Measurements from ENCODE around the gene GNAO1.

The GNAO1 gene

DNA sequence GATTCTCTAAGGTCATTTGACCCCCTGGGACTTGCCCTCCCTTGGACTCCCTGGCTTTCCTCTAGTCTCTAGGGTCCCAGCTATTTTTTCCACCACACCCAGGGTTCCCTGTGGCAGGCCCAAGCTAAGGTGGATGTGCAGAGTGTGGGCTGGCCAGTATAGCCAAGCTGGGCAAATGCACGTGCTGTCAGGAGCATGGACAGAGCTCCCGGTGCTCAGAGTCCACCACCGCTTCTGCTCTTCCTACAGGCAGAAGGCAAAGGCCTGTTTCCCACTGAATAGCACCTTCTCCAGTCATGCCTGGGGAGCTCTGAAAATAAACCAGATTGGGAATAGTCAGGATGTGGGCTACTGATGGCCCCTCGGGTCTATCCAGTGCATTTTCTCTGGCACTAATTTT is 53.3 kb downstream of the GNAO1 start:
- TF ChIP-seq, protein P1, sequence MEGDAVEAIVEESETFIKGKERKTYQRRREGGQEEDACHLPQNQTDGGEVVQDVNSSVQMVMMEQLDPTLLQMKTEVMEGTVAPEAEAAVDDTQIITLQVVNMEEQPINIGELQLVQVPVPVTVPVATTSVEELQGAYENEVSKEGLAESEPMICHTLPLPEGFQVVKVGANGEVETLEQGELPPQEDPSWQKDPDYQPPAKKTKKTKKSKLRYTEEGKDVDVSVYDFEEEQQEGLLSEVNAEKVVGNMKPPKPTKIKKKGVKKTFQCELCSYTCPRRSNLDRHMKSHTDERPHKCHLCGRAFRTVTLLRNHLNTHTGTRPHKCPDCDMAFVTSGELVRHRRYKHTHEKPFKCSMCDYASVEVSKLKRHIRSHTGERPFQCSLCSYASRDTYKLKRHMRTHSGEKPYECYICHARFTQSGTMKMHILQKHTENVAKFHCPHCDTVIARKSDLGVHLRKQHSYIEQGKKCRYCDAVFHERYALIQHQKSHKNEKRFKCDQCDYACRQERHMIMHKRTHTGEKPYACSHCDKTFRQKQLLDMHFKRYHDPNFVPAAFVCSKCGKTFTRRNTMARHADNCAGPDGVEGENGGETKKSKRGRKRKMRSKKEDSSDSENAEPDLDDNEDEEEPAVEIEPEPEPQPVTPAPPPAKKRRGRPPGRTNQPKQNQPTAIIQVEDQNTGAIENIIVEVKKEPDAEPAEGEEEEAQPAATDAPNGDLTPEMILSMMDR (conservative IDR thresholded peaks at IDR 0.05; ENCODE audit: control insufficient read depth, insufficient read depth, low read depth, low read length), result no peak
- no peak for DNase-seq (ENCODE audit: low read depth)
- H3K4me3 ChIP-seq (ENCODE audit: control insufficient read depth, low read depth, low read length), result no peak overlapping the region

DNA sequence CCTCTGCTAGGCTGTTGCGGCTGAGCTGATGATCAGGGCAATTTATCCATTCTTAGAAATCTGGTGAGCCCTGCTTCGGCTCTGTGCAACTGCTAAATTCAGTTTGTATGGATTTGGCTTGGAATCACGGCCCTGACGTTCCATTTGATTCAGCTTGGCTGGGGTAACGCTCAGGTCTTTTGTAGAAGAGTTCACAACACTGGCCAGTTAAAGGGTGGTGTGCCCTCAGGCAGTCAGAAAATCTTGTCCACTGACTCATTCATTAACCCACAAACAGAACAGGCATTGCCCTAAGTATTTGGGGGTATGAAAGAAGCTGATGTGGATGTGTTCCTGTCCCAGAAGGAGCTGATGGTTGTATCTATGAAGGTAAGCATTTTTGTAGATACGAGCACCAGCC is 53.9 kb downstream of the GNAO1 start:
- H3K4me3 ChIP-seq (ENCODE audit: control insufficient read depth, low read depth, low read length), result no peak overlapping the region
- DNase-seq (ENCODE audit: low read depth), result no peak
- TF ChIP-seq, protein P1 (conservative IDR thresholded peaks at IDR 0.05; ENCODE audit: control insufficient read depth, insufficient read depth, low read depth, low read length), result no peak

DNA sequence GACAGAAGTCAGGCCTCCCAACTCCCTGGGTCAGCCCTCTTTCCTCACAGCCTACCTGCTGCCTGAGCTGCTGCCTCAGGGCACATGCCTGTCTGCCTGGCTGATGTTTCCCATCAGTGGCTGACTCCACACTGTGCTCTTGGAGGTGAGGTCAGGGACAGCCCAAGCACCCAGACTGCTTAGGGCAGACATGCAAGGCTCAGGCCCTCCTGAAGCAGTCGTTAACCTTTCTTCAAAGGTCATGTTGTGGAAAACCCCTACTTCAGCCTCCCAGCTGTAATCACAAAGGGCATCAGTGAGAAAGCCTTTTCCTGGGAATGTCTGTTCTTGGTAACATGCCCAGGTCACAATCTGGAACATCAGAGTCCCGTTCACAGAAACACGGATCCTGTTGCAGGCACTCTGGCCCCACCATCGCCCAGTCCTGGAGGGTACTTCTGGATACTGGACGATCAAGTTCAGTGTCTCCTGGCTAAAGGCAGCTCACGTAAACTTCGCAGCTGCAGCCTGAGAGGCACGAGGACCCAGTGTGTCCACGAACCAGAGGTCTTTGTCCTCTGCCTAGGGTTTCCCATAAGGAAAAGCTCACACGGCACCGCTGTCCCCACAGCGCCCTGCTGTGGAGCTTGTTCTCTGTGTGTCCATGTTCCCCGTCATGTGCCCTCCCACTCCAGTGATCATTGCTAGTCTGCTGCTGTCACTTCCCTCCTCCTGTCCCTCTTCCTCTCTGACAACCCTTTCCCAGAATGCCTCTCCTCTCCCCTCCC is 54.9 kb downstream of the GNAO1 start:
- H3K4me3 ChIP-seq (ENCODE audit: control insufficient read depth, low read depth, low read length), result no peak overlapping the region
- TF ChIP-seq, protein P1 (conservative IDR thresholded peaks at IDR 0.05; ENCODE audit: control insufficient read depth, insufficient read depth, low read depth, low read length), result no peak
- DNase-seq (ENCODE audit: low read depth), result no peak

DNA sequence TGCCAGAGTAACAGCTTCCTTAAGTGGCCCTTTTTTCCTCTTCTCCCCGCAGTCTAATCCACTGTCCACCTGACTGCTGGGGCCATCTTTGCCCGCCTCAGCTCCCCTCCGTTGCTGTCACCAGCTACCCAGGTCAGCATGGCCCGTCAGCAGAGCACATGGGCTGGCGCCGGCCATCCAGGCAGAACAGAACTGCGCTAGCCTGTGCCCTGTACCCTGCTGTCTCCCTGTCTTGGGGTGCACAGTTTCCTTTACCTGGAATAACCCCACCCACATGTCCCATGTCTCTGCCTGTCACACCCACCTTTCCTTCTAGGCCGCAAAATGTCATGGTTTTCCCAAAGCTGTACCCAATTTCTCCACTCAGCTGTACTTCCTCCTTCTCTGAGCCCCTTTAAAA is 55.7 kb downstream of the GNAO1 start:
- TF ChIP-seq, protein P1 (conservative IDR thresholded peaks at IDR 0.05; ENCODE audit: control insufficient read depth, insufficient read depth, low read depth, low read length), result no peak
- no peak overlapping the region for H3K4me3 ChIP-seq (ENCODE audit: control insufficient read depth, low read depth, low read length)
- DNase-seq (ENCODE audit: low read depth), result no peak

DNA sequence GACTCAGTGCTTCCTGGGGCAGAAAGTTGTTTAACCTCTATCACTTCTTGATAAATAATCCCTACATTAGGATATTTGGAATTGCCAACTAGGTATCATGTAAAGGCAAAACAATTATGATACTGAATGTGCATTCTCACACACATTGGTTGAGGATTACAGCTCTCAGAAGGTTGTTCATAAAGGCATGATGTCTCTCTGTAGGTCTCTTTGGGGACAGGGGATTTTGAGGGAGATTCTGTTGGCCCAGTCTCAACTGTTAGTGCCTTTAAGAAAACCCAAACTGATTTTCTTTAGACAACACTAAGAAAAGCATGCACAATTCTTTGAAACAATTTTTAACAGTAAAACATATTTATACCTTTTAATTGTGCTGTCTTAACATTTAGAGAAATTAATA is 56.5 kb downstream of the GNAO1 start:
- TF ChIP-seq, protein P1 (conservative IDR thresholded peaks at IDR 0.05; ENCODE audit: control insufficient read depth, insufficient read depth, low read depth, low read length), result no peak
- H3K4me3 ChIP-seq (ENCODE audit: control insufficient read depth, low read depth, low read length), result no peak overlapping the region
- no peak for DNase-seq (ENCODE audit: low read depth)

DNA sequence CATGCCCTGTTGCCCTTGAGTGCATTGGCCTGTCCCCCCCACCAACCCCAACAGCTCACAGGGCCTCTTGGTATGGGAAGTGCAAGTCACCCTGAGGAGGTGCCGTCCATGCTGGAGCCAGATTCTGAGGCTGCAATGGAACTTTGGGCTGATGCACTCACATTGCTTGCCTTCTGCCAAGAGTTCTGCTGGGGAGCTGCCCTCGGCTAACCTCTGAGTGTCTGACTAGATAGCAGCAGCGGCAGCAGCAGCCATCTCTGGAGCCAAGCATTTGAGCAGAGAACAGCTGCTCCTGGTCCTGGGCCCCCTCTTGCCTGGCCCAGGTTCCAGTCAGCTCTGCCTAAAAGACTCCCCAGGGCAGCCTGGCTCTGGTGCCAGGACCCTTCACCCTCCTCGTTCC is 61.5 kb downstream of the GNAO1 start:
- TF ChIP-seq, protein P1 (conservative IDR thresholded peaks at IDR 0.05; ENCODE audit: control insufficient read depth, insufficient read depth, low read depth, low read length), result no peak
- H3K4me3 ChIP-seq (ENCODE audit: control insufficient read depth, low read depth, low read length), result no peak overlapping the region
- no peak for DNase-seq (ENCODE audit: low read depth)

Data from fibroblast of mammary gland (primary cell).